T47D (cell line): ENCODE measurements around the gene PROM2.
"Not testable (repeated sequence)": the region's sequence is repeated elsewhere in the genome, so short reads cannot be mapped to it uniquely, and the experiment has no call there.

ENCODE experiments used
- DNase-seq, 2 experiments: peaks; one replicate each; pipeline versions ENCODE4 v3.0.0 to v3.0.0-alpha.2; 2011 to 2012; ENCODE audit warnings: low read depth in 1 of 2, low spot score in 1 of 2
- JUND ChIP-seq: IDR thresholded peaks from 2 replicates; pipeline ENCODE4 v1.6.1; 2012; ENCODE audit warnings: low read depth
- in situ Hi-C: cut with HindIII; loops from 2 replicates; pipeline ENCODE4 v1.10.0; 2016; ENCODE audit warnings: low sequenced_read_pairs, low pct_unique_long_range_greater_than_20kb

The PROM2 gene, protein sequence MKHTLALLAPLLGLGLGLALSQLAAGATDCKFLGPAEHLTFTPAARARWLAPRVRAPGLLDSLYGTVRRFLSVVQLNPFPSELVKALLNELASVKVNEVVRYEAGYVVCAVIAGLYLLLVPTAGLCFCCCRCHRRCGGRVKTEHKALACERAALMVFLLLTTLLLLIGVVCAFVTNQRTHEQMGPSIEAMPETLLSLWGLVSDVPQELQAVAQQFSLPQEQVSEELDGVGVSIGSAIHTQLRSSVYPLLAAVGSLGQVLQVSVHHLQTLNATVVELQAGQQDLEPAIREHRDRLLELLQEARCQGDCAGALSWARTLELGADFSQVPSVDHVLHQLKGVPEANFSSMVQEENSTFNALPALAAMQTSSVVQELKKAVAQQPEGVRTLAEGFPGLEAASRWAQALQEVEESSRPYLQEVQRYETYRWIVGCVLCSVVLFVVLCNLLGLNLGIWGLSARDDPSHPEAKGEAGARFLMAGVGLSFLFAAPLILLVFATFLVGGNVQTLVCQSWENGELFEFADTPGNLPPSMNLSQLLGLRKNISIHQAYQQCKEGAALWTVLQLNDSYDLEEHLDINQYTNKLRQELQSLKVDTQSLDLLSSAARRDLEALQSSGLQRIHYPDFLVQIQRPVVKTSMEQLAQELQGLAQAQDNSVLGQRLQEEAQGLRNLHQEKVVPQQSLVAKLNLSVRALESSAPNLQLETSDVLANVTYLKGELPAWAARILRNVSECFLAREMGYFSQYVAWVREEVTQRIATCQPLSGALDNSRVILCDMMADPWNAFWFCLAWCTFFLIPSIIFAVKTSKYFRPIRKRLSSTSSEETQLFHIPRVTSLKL

DNA sequence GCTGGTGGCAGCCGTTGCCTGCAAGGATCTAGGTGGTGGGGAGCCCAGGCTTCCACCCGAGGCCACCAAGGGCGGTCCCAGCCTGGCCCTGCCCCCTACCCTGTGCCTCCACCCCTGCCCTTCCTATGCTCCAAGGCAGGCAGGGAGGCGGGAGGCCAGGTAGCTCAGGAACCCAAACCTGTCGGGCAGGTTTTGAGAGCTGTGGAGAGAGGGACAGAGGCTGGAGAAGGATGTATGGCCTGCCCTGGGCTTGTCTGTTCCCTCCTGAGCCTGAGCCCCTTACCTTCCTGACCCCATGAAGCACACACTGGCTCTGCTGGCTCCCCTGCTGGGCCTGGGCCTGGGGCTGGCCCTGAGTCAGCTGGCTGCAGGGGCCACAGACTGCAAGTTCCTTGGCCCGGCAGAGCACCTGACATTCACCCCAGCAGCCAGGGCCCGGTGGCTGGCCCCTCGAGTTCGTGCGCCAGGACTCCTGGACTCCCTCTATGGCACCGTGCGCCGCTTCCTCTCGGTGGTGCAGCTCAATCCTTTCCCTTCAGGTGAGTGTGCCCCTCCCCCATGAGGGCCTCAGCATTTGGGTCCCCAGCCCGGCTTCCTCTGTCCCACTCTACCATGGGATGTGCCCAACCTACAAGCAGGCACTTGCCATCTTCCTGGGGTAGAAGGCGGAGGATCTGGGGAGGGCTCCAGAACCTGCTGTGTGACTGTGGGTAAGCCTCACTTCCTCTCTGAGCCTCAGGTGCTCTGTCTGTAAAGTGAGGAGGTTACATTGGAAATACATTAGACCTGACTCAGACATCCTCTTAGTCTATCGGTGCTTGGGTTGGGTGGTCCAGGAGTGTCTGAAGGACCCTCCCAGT lies at the start of gene PROM2:
PROM2 (plus strand) TSS at position 159 of the 860 bp plus-strand sequence; CDS start at position 296, 137 bp downstream.
- in situ Hi-C loops, result no loop called here
- TF ChIP-seq JUND, result no peak

DNA sequence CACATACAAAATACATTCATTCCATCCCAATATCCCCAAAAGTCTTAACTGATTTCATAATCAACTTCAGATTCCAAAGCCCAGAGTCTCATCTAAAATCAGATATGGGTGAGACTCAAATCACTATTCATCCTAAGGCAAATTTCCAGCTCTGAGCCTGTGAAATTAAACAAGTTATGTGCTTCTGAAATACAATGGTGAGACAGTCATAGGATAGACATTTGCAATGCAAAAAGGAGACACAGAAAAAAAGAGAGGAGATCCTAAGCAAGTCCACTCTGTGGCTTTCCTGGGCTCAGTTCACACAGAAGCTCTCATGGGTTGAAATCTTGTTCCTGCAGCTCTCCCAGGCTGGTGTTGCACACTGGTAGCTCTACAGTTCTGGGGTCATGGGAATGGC lies 48.6 kb upstream of the PROM2 start:
- no peak for DNase-seq
- TF ChIP-seq JUND, result no peak
- in situ Hi-C loops, result no loop called here

More for the DNA sequence above, at the start of gene PROM2:
- peak; percentile 64 to 94 for DNase-seq

GRCh38 chr2:95231723-95232122 lies 42.5 kb upstream of the PROM2 start:
- DNase-seq, result peak; percentile 29 to 68
- in situ Hi-C loops, result no loop called here
- no peak for TF ChIP-seq JUND

DNA sequence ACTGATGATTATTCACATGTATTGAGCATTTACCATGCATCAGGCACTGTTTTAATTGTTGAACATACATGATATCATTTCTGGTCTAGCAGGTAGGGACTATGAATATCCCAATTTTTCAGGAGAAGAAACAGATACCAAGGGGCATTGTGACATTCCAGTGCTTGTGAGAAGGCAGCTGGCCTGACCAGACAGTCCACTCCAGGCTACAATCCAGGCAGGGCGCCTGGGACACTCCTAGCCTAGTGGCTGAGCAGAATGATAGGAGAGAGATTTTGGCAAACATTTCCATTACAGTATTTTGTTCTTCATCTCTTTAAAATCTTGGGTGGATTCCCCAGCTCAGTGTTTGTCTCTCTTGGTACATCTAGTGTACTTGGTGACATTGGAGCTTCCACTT lies 42.0 kb upstream of the PROM2 start:
- in situ Hi-C loops, result no loop called here
- TF ChIP-seq JUND, result no peak
- DNase-seq, result peak in 1 of 2 experiments; percentile 2

- no peak for TF ChIP-seq JUND
- in situ Hi-C loops, result no loop called here
Observed at GRCh38 chr2:95234286-95234785, 39.9 kb upstream of the PROM2 start.

DNA sequence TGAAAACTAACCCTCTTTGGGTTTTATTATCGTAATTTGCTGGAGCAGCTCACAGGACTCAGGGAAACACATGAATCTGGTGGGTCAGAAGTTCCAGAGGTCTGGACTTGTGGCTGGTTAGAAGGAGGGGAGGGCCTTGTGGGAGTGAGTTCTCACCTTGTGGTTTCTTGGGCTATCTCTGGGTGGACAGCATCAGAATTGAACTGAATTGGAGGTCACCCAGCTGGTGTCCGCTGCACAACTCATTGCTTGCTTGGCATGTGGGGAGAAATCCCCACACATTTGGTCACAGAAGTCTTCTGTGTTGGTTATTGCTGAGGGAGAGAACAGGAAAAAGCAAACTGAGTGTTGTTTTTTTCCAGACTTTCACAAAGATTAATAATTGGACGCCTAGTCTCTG lies 39.4 kb upstream of the PROM2 start:
- TF ChIP-seq JUND, result no peak
- no peak for DNase-seq
- in situ Hi-C loops, result no loop called here

More at GRCh38 chr2:95234286-95234785, 39.9 kb upstream of the PROM2 start:
- DNase-seq, result no peak

DNA sequence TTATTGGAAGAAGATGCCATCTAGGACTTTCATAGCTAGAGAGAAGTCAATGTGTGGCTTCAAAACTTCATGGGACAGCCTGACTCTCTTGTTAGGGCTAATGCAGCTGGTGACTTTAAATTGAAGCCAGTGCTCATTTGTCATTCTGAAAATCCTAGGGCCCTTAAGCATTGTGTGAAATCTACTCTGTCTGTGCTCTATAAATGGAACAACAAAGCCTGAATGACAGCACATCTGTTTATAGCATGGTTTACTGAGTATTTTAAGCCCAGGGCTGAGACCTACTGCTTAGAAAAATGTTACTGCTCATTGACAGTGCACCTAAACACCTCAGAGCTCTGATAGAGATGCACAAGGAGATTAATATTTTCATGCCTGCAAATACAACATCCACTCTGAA lies 36.1 kb upstream of the PROM2 start:
- DNase-seq, result no peak
- in situ Hi-C loops, result no loop called here
- no peak for TF ChIP-seq JUND

DNA sequence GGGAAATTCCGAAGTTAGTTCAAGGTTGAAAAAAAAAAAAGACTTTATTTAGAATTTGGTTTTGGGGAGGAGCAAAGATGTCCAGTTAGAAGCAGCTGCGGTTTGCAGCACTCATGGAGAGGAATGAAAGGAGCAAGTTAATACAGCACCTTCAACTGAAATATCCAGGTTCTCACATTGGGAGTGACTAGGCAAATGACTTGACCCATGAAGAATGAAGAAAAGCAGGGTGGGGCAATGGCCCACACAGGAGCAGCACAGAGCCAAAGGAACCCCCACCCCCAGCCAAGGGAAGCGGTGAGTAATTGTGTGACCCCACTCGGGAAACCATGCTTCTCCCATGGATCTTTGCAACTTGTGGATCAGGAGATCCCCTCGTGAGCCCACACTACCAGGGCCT lies 34.2 kb upstream of the PROM2 start:
- no peak for TF ChIP-seq JUND
- in situ Hi-C loops, result no loop called here
- DNase-seq, result no peak

GRCh38 chr2:95240556-95240955 lies 33.7 kb upstream of the PROM2 start:
- no peak for TF ChIP-seq JUND
- no peak for DNase-seq
- in situ Hi-C loops, result no loop called here

DNA sequence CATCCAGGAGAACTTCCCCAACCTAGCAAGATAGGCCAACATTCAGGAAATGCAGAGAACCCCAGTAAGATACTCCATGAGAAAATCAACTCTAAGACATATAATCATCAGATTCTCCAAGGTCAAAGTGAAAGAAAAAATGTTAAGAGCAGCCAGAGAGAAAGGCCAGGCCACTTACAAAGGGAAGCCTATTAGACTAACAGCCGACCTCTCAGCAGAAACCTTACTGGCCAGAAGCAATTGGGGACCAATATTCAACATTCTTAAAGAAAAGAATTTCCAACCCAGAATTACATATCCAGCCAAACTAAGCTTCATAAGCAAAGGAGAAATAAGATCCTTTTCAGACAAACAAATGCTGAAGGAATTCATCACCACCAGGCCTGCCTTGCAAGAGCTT lies 32.2 kb upstream of the PROM2 start:
- in situ Hi-C loops, DNase-seq: not testable (repeated sequence)

GRCh38 chr2:95258271-95258670 lies 16.0 kb upstream of the PROM2 start:
- in situ Hi-C loops, result no loop called here
- no peak for DNase-seq
- TF ChIP-seq JUND, result no peak
